Astrocyte (in vitro differentiated cells and primary cell): Measurements from ENCODE around the gene TBC1D16.

Source experiments
- CTCF ChIP-seq: IDR thresholded peaks from 2 replicates; pipeline ENCODE4 v1.5.1; 2011; ENCODE audit warnings: low read depth, mild to moderate bottlenecking, inconsistent platforms, low read length, moderate library complexity; ENCODE audit not compliant: insufficient read depth
- EZH2 ChIP-seq: IDR thresholded peaks from 2 replicates; pipeline ENCODE4 v1.6.1; 2012; ENCODE audit warnings: mild to moderate bottlenecking, low read length, inconsistent platforms; ENCODE audit not compliant: insufficient read depth

GRCh38 chr17:79883202-79883601, 152.5 kb downstream of the TBC1D16 start:
- TF ChIP-seq CTCF (no peak), EZH2 (no peak)
